IPS-NIHi11 (cell line): ENCODE measurements around the gene OGA.
"Not testable (repeated sequence)": the region's sequence is repeated elsewhere in the genome, so short reads cannot be mapped to it uniquely, and the experiment has no call there.

Experiments used
- DNase-seq: peaks from one replicate; pipeline ENCODE4 v3.0.0; 2012; ENCODE audit warnings: mixed read lengths, low spot score

Gene OGA

GRCh38 chr10:101797403-101798059 lies 20.7 kb downstream of the OGA start:
- no peak for DNase-seq

GRCh38 chr10:101793526-101793925 lies 24.7 kb downstream of the OGA start:
- DNase-seq, result no peak

- no peak for DNase-seq
Observed at GRCh38 chr10:101789686-101790085, 28.6 kb downstream of the OGA start.

GRCh38 chr10:101789231-101789630 lies 29.0 kb downstream of the OGA start:
- not testable (repeated sequence) for DNase-seq

- no peak for DNase-seq
Observed at GRCh38 chr10:101785801-101786200, 32.4 kb downstream of the OGA start.

- no peak for DNase-seq
Observed at GRCh38 chr10:101784558-101784957, 33.7 kb downstream of the OGA start.

GRCh38 chr10:101783736-101784118 lies 34.5 kb downstream of the OGA start:
- DNase-seq, result peak; percentile 60

- peak; percentile 97 for DNase-seq
Observed at GRCh38 chr10:101782811-101783735, 35.2 kb downstream of the OGA start, which contains the start of gene NPM3. NPM3 (minus strand) TSS chr10:101783446; CDS start chr10:101783390, 56 bp downstream.

GRCh38 chr10:101781984-101782810 lies 36.0 kb downstream of the OGA start:
- DNase-seq, result no peak

- no peak for DNase-seq
Observed at GRCh38 chr10:101781655-101781983, 36.6 kb downstream of the OGA start.

- peak; percentile 85 for DNase-seq
Observed at GRCh38 chr10:101780818-101781654, 37.2 kb downstream of the OGA start.

GRCh38 chr10:101780187-101780817 lies 37.9 kb downstream of the OGA start:
- DNase-seq, result peak; percentile 8

- DNase-seq, result peak; percentile 80
Observed at GRCh38 chr10:101779544-101780186, 38.6 kb downstream of the OGA start.

- peak; percentile 81 for DNase-seq
Observed at GRCh38 chr10:101778781-101779543, 39.3 kb downstream of the OGA start.

- peak; percentile 11 for DNase-seq
Observed at GRCh38 chr10:101778151-101778780, 40.0 kb downstream of the OGA start.

GRCh38 chr10:101777619-101778145 lies 40.6 kb downstream of the OGA start:
- DNase-seq, result no peak

GRCh38 chr10:101776161-101776817 lies 42.0 kb downstream of the OGA start:
- DNase-seq, result peak; percentile 35
